Activated CD8-positive, alpha-beta memory T cell treated with anti-CD3 and anti-CD28 coated beads for 36 hours (primary cell): Measurements from ENCODE around the gene HCN3. TPM values are rescaled to one million over a fixed set of nuclear protein-coding genes. Genes with fewer than 3 reads are reported as not detected.

Experiments used
- CTCF ChIA-PET: fragments of 350-600 bp; sonication (Branson Sonifier 250); formaldehyde crosslinking; loops from one replicate; lab custom pipeline; 2021; ENCODE audit warnings: antibody characterized with exemption; lab: Charles Lee
- POLR2A ChIA-PET: fragments of 350-600 bp; sonication (Branson Sonifier 250); formaldehyde crosslinking; loops from one replicate; lab custom pipeline; 2021; ENCODE audit warnings: antibody characterized with exemption; lab: Charles Lee
- total RNA-seq, 2 experiments: library from RNA; stranded (reverse); gene quantifications; one replicate each; pipeline ENCODE4 v1.2.3, GENCODE V29; 2021

Gene HCN3
- total RNA-seq, 2 experiments from 2014 or later, result 3.4 to 3.7 TPM

DNA sequence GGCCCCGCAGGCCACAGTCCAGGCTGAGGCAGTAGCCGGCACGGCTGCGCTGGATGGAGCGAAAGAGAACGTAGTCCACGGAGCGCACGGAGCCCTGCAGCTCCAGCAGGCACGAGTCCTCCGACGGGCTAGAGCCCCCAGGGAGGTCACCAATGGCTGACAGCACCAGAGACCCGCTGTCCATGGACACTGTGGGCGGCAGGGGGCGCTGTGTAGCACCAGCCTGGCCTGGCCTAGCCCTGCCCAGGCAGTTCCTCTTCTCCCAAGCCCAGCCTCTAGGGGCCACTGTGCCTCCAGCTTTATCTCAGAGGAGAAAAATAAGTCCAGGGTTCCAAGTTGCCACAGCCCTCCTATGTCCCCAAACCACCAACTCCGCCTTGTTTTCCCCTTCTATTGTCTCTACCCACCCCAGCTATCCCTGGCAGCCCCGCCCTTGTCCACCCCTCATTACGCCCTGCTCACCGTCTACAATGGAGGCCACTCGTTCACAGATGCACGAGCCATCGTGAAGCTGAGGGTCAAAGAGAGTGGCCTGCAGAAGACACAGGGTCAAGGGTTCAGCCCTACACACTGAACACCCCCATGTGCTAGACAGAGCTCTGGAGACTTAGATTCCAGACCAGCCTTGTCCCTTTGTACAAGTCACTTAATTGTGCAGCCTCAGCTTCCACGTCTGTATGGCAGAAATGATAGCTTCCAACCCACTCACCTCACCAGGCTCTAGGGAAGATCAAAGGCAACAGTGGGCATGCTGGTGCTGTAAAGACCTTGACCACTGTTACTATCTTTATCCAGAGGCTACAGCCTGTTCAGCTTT, 26.4 kb upstream of the HCN3 start:
- CTCF ChIA-PET, result interaction anchor here (0.6 to 4.5 kb wide), 45 partner anchors 9 to 739 kb away, joined by 3 to 65 read pairs (median 5); partner anchors contain the start of genes CLK2, FDPS, HCN3 and MTX1
- POLR2A ChIA-PET, result interaction anchor here (0.6 to 1.7 kb wide), 3 partner anchors 11 to 671 kb away, joined by 3 to 5 read pairs (median 4); partner anchors contain the start of genes CLK2 and SCAMP3

DNA sequence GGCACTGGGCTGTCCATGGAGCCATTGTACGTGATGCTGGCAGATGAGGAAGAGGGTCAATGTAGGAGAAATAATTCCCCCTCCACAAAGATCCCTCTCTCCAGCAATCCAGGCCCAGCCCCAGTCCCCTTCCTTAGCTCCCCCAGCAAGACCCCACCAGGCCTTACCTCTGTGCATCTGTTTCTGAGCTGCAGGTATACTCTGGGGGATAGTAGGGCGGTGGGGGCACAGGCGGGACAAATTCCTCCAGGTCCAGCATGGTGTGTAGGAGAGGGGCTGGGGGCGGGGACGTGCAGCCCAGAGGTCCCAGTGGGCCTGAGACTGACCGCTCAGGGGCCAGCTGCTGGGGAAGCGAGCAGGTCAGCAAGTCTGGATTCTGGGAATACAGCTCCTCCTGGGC, 25.7 kb upstream of the HCN3 start:
- ChIA-PET CTCF (interaction anchor here (0.6 to 4.5 kb wide), 21 partner anchors 9 to 617 kb away, joined by 3 to 65 read pairs (median 8); partner anchors contain the start of genes CLK2, FDPS, MTX1 and RUSC1), POLR2A (interaction anchor here (0.6 to 1.3 kb wide), 2 partner anchors 10 to 20 kb away, joined by 4 to 7 read pairs; partner anchors contain the start of gene SCAMP3)

DNA sequence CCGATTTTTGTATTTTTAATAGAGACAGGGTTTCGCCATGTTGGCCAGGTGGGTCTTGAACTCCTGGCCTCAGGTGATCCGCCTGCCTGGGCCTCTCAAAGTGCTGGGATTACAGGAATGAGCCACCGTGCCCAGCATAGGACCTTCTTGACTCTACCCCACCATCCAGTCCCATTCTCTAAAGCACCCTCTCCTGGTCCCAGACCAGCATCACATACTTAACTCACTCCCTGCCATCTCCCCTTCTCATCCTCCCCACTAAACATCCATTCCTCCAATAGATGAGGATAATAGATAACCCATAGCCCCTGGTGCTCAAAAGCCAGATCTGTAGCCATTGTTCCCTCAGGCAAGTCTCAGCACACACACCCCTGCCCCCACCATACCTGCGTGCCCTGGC, 24.1 kb upstream of the HCN3 start:
- ChIA-PET CTCF (interaction anchor here (3.6 to 4.5 kb wide), 2 partner anchors 7 to 68 kb away, joined by 51 to 65 read pairs; partner anchors contain the start of genes RUSC1 and SCAMP3), POLR2A (no interaction called here)

GRCh38 chr1:155253797-155254196, 23.5 kb upstream of the HCN3 start:
- CTCF ChIA-PET, result interaction anchor here (1.7 kb wide), 1 partner anchor 70 kb away, joined by 6 read pairs; no protein-coding TSS in a partner anchor
- POLR2A ChIA-PET, result no interaction called here

- CTCF ChIA-PET, result interaction anchor here (1.7 kb wide), 1 partner anchor 69 kb away, joined by 6 read pairs; no protein-coding TSS in a partner anchor
- POLR2A ChIA-PET, result interaction anchor here (0.5 kb wide), 1 partner anchor 249 kb away, joined by 3 read pairs; no protein-coding TSS in a partner anchor
These were observed 23.0 kb upstream of the HCN3 start for GRCh38 chr1:155254228-155254713.

DNA sequence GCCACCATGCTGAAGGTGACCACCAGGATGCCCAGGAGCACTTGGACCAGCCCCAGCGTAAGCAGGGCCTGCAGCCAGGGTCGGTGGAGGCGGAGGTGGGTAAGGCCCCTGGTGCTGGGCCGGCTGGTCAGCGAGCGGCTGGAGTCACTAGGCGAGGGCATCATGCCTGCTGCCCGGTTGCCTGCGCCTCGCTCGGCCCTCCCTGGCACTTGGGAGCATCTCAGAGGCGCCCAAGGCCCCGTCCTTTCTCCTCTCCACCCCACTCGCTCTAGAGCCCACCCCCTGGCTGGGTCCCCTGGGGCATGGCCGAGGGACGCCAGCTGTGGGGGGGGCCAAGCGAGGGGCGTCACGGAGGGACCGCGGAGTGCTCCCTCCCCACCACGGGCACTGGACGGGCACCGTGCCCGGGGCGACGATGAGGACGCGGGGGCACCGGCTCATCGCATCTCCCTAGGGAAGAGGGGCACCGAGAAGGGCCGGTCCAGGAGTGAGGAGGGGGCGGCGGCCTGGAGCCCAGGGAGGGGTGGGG, 22.5 kb upstream of the HCN3 start:
- POLR2A ChIA-PET, result interaction anchor here (0.5 to 1.0 kb wide), 3 partner anchors 11 to 249 kb away, joined by 3 to 4 read pairs (median 3); no protein-coding TSS in a partner anchor
- CTCF ChIA-PET, result interaction anchor here (0.7 to 1.7 kb wide), 2 partner anchors 19 to 69 kb away, joined by 3 to 6 read pairs; no protein-coding TSS in a partner anchor

GRCh38 chr1:155255243-155256007, 21.8 kb upstream of the HCN3 start, which contains the start of gene ENTREP3:
Gene ENTREP3 (minus strand): TSS chr1:155255483. CDS start chr1:155254877, 606 bp downstream.
- ChIA-PET CTCF (interaction anchor here (0.7 to 1.7 kb wide), 2 partner anchors 18 to 68 kb away, joined by 3 to 6 read pairs; no protein-coding TSS in a partner anchor), POLR2A (interaction anchor here (0.9 to 1.0 kb wide), 2 partner anchors 11 to 12 kb away, joined by 3 to 4 read pairs; no protein-coding TSS in a partner anchor)

GRCh38 chr1:155256058-155256852, 21.0 kb upstream of the HCN3 start:
- CTCF ChIA-PET, result interaction anchor here (1.9 kb wide), 1 partner anchor 22 kb away, joined by 4 read pairs; no protein-coding TSS in a partner anchor
- POLR2A ChIA-PET, result no interaction called here

DNA sequence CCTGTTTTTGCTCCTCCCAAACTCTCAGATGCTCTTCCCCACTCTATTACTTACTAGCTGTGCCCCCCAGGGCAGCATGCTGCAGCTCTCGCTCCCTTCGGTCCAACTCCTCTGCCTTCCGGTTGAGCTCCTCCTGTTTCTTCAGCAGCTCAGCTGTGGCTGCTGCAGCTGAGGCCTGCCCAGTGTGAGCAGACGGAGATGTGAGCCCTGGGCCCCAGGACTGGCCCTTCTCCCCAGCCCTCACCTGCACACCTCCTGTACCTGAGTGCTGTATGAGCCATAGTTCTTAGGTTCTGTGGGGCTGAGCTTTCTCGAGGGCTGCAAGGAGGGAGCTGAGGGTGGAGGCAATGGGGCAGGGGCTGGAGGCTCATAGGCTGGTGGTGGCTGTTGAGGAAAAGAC, 17.0 kb upstream of the HCN3 start:
- ChIA-PET POLR2A (no interaction called here), CTCF (interaction anchor here (0.6 to 4.4 kb wide), 3 partner anchors 9 to 635 kb away, joined by 3 to 51 read pairs (median 6); partner anchors contain the start of gene HCN3)

GRCh38 chr1:155261493-155261851, 15.8 kb upstream of the HCN3 start:
- POLR2A ChIA-PET, result interaction anchor here (0.6 to 1.7 kb wide), 8 partner anchors 10 to 67 kb away, joined by 3 to 20 read pairs (median 4); partner anchors contain the start of gene CLK2
- CTCF ChIA-PET, result interaction anchor here (1.8 to 4.4 kb wide), 3 partner anchors 10 to 62 kb away, joined by 6 to 51 read pairs (median 6); partner anchors contain the start of gene HCN3

DNA sequence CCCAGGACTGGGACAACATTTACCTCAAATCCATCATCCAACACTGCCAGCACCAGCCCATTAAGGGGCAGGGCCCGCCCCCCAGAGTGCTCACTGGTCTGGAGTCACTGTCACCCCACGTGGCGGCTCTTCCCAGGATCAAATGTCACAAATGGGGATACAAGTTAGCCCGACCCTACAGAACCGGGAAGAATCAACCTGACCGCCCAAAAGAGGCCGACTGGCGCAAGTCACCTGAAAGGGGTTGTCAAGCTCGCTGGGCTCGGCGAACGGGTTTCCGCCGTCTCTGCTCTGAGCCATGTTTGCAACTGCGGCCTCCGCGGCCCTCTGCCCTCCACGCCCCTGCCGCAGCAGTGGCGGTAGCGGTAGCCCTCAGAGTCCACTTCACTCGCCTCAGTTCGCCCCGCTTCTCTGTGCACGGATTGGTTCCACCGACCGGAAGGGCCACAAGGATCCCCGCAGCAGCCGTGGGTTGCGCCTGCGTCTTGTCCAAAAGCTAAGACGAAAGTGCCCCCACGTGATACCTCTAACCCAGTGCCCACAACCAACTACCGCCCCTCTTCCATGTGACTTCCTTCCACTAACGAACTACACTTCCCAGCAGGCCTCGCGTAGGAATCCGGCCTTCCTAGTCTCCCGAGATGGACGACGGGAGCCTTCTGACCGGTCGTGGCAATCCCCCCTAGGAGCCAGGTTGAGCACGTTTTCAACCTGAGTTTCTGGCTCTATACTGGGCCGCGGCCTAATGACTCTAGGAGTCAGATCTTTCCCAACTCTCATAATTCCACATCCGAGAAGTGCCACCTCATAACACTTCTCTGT, 15.2 kb upstream of the HCN3 start, which contains the start of gene SCAMP3:
TSS of gene SCAMP3 (minus strand) at position 509 of the 822 bp plus-strand sequence. CDS start at position 300, 209 bp downstream.
- ChIA-PET CTCF (interaction anchor here (1.8 to 4.4 kb wide), 3 partner anchors 11 to 62 kb away, joined by 6 to 51 read pairs (median 6); partner anchors contain the start of gene HCN3), POLR2A (interaction anchor here (0.6 to 1.7 kb wide), 7 partner anchors 11 to 68 kb away, joined by 3 to 20 read pairs (median 4); partner anchors contain the start of gene CLK2)

- POLR2A ChIA-PET, result no interaction called here
- CTCF ChIA-PET, result interaction anchor here (1.2 to 2.1 kb wide), 3 partner anchors 10 to 14 kb away, joined by 3 to 13 read pairs (median 6); partner anchors contain the start of gene CLK2
These were observed 14.2 kb upstream of the HCN3 start for GRCh38 chr1:155263067-155263466.

DNA sequence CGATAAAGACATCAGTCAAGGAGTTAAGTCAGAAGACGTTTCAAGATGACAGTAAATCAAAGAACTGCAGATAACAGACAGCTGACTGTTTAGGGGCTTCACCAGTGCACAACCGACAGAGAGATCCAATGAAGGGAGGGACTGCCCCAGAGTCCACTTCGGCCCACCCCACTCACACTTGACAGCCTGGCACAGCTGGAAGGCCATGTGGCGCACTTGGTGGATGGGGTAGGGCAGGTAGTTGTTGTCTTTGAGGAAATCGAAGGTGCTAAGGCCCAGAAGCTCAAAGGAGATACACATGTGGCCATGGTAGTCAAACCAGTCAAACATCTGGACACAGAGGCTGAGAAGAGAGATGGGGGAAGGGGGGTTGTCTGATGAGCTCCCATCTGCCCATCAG, 10.7 kb upstream of the HCN3 start:
- CTCF ChIA-PET, result interaction anchor here (0.9 to 3.0 kb wide), 3 partner anchors 15 to 60 kb away, joined by 3 to 15 read pairs (median 4); no protein-coding TSS in a partner anchor
- POLR2A ChIA-PET, result no interaction called here

GRCh38 chr1:155267373-155267772, 9.9 kb upstream of the HCN3 start:
- ChIA-PET CTCF (interaction anchor here (3.0 kb wide), 1 partner anchor 16 kb away, joined by 15 read pairs; no protein-coding TSS in a partner anchor), POLR2A (no interaction called here)

DNA sequence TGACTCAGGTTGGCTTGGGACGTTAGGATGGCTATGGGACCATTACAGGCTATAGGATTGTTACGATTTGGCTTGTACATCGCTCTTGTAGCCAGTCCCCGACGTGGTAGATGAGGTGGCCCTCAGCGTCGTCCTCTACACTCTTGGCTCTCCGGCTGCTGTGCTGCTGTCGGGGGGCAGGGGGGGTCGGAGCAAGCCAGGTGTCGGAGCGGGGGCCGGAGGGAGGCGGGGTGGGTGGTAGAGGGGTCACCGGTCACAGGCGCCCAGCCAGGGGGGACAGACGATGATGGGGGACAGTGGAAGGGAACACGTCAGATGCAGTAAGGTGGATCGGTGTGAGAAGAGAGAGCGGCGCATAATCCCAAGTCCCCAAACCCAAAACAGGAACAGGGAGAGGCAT, 8.6 kb upstream of the HCN3 start:
- ChIA-PET CTCF (no interaction called here), POLR2A (no interaction called here)

GRCh38 chr1:155269381-155269780, 7.9 kb upstream of the HCN3 start:
- ChIA-PET CTCF (no interaction called here), POLR2A (no interaction called here)
